GM12874 (cell line): ENCODE data around the gene ZNF319.
A peak's percentile ranks its signal among the peaks of the same experiment; 100 is the strongest.

Experiments
- CTCF ChIP-seq: IDR thresholded peaks from 2 replicates; pipeline ENCODE4 v1.5.1; 2011; ENCODE audit warnings: low read depth, mild to moderate bottlenecking, control low read depth, low read length, moderate library complexity; ENCODE audit not compliant: insufficient read depth

Gene ZNF319

GRCh38 chr16:58001781-58002415 is 1.4 kb upstream of the ZNF319 start:
- TF ChIP-seq CTCF: no peak

- peak; percentile 78 for TF ChIP-seq CTCF
Observed at GRCh38 chr16:58000706-58001676, 519 bp upstream of the ZNF319 start, which contains the start of gene USB1. USB1 (plus strand) TSS chr16:58001407; CDS start chr16:58001484, 77 bp downstream.

- TF ChIP-seq CTCF: no peak
Observed at GRCh38 chr16:57999366-57999970, 1.0 kb downstream of the ZNF319 start.

GRCh38 chr16:57998992-57999365 is 1.5 kb downstream of the ZNF319 start:
- TF ChIP-seq CTCF: no peak

- TF ChIP-seq CTCF: no peak
Observed at GRCh38 chr16:57998486-57998885, 2.0 kb downstream of the ZNF319 start.

GRCh38 chr16:57997528-57998265 is 2.8 kb downstream of the ZNF319 start:
- no peak for TF ChIP-seq CTCF
